ENCODE data around the gene ZBTB43. TPM values are rescaled to one million over a fixed set of nuclear protein-coding genes. Genes with fewer than 3 reads are reported as not detected.
A peak's percentile ranks its signal among the peaks of the same experiment; 100 is the strongest.

The ZBTB43 gene
- total and polyA plus RNA-seq, 10 of the 15 experiments (the other 5 are each of a cell fraction or from before 2014, with no cell fraction given) = 2.4 to 19.3 (median 8.7) TPM

DNA sequence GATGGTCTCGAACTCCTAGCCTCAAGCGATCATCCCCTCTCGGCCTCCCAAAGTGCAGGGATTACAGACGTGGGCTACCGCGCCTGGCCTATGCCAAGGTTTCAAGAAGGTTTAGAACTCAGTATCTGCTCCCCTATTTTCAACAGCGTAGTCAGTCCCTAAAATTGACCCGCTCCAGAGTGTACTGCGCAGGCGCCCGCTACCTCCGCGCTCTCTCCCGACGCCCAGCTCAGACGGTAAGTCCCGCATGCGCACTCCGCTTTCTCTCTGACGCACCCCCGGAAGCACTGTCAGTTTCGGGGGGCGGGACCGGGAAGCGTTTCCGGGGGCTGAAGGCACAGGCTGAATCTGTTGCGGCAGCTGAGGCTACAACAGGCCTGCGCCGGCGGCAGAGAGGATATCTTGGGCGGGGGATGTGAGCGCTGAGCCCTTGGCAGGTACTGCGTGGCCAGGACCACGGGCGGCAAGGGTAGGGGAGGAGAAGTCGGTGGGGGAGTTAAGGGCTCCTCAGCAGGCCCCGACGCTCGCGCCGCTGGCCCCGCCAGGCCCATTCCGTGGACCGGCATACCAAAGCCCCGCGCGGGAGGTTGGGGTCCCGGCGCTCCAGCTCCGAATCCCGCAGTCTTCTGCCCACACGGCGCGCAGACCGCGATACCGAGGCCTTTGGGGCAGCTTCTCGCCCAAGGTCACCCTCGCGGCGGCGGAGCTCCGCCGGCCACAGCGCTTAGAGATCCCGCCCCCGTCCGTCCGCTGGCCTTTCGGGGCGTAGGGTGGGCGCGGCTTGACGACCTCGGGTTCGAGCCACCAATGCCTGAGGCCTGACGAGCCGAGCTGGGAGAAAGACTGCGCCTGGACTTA lies at the start of gene ZBTB43 (continued):
- TF ChIP-seq, protein P1, sequence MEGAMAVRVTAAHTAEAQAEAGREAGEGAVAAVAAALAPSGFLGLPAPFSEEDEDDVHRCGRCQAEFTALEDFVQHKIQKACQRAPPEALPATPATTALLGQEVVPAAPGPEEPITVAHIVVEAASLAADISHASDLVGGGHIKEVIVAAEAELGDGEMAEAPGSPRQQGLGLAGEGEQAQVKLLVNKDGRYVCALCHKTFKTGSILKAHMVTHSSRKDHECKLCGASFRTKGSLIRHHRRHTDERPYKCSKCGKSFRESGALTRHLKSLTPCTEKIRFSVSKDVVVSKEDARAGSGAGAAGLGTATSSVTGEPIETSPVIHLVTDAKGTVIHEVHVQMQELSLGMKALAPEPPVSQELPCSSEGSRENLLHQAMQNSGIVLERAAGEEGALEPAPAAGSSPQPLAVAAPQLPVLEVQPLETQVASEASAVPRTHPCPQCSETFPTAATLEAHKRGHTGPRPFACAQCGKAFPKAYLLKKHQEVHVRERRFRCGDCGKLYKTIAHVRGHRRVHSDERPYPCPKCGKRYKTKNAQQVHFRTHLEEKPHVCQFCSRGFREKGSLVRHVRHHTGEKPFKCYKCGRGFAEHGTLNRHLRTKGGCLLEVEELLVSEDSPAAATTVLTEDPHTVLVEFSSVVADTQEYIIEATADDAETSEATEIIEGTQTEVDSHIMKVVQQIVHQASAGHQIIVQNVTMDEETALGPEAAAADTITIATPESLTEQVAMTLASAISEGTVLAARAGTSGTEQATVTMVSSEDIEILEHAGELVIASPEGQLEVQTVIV (IDR thresholded peaks at IDR 0.05; ENCODE audit: borderline replicate concordance, partially characterized antibody) = no peak
- no peak for TF ChIP-seq SUZ12 (IDR thresholded peaks at IDR 0.05; ENCODE audit: unreplicated experiment)
- TF ChIP-seq KLF5 (IDR thresholded peaks at IDR 0.05; ENCODE audit: partially characterized antibody) = no peak
- no peak for TF ChIP-seq JUNB (IDR thresholded peaks at IDR 0.05)
- no peak for TF ChIP-seq BMI1 (IDR thresholded peaks at IDR 0.05; ENCODE audit: borderline replicate concordance)
- no peak for TF ChIP-seq NFYB (IDR thresholded peaks at IDR 0.05; ENCODE audit: insufficient read depth, low read depth, low read length)
- TF ChIP-seq, protein P2, sequence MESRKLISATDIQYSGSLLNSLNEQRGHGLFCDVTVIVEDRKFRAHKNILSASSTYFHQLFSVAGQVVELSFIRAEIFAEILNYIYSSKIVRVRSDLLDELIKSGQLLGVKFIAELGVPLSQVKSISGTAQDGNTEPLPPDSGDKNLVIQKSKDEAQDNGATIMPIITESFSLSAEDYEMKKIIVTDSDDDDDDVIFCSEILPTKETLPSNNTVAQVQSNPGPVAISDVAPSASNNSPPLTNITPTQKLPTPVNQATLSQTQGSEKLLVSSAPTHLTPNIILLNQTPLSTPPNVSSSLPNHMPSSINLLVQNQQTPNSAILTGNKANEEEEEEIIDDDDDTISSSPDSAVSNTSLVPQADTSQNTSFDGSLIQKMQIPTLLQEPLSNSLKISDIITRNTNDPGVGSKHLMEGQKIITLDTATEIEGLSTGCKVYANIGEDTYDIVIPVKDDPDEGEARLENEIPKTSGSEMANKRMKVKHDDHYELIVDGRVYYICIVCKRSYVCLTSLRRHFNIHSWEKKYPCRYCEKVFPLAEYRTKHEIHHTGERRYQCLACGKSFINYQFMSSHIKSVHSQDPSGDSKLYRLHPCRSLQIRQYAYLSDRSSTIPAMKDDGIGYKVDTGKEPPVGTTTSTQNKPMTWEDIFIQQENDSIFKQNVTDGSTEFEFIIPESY (IDR thresholded peaks at IDR 0.05) = no peak
- TF ChIP-seq, protein P3, sequence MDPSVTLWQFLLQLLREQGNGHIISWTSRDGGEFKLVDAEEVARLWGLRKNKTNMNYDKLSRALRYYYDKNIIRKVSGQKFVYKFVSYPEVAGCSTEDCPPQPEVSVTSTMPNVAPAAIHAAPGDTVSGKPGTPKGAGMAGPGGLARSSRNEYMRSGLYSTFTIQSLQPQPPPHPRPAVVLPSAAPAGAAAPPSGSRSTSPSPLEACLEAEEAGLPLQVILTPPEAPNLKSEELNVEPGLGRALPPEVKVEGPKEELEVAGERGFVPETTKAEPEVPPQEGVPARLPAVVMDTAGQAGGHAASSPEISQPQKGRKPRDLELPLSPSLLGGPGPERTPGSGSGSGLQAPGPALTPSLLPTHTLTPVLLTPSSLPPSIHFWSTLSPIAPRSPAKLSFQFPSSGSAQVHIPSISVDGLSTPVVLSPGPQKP (IDR thresholded peaks at IDR 0.05; ENCODE audit: low read depth, low read length) = 0 out of 2 replicates have a peak, but pooled peaks have one; percentile 27
- TF ChIP-seq ZNF274 (IDR thresholded peaks at IDR 0.05; ENCODE audit: insufficient read depth, insufficient read length) = no peak
- TF ChIP-seq CEBPB (IDR thresholded peaks at IDR 0.05; ENCODE audit: borderline replicate concordance in 1 of 2, low read depth in 2 of 2, low read length in 2 of 2) = no peak
